Uterus (tissue), 4 donors: ENCODE measurements around the gene PCDHB11. TPM values are rescaled to one million over a fixed set of nuclear protein-coding genes. Genes with fewer than 3 reads are reported as not detected.
"Not testable (repeated sequence)": the region's sequence is repeated elsewhere in the genome, so short reads cannot be mapped to it uniquely, and the experiment has no call there.

ENCODE experiments used
- DNase-seq, 2 donors: peaks; one replicate each; pipeline ENCODE4 v3.0.0-alpha.2; 2019 to 2020
- H3K27ac ChIP-seq, 2 donors: fragments of 200-600 bp; sonication (generic); 1 replicate in 1 of 2; 2 replicates in 1 of 2; pipeline ENCODE4 v1.5.1; 2016 to 2018
- H3K27me3 ChIP-seq, 2 donors: fragments of 200-600 bp; sonication (generic); one replicate each; pipeline ENCODE4 v1.5.1; 2018 to 2019; ENCODE audit warnings: control low read depth in 1 of 2
- H3K36me3 ChIP-seq, 2 donors: fragments of 200-600 bp; sonication (generic); one replicate each; pipeline ENCODE4 v1.5.1; 2019; ENCODE audit warnings: control low read depth in 1 of 2
- H3K4me1 ChIP-seq, 2 donors: fragments of 200-600 bp; sonication (generic); one replicate each; pipeline ENCODE4 v1.5.1; 2018 to 2019; ENCODE audit warnings: control low read depth in 1 of 2
- H3K4me3 ChIP-seq, 2 donors: fragments of 200-600 bp; sonication (generic); 1 replicate in 1 of 2; 2 replicates in 1 of 2; pipeline ENCODE4 v1.5.1; 2018 to 2019; ENCODE audit warnings: mild to moderate bottlenecking in 1 of 2
- H3K9me3 ChIP-seq, 2 donors: fragments of 200-600 bp; sonication (generic); one replicate each; pipeline ENCODE4 v1.5.1; 2019; ENCODE audit warnings: control low read depth in 1 of 2
- POLR2A ChIP-seq, 2 donors: fragments of 450-650 bp; IDR thresholded peaks; one replicate each; pipeline ENCODE4 v1.6.1; 2016; ENCODE audit warnings: antibody characterized with exemption in 2 of 2, mild to moderate bottlenecking in 1 of 2, moderate library complexity in 1 of 2
- intact Hi-C: fragments of 100-400 bp; cut with DNase I; formaldehyde crosslinking; loops from one replicate; pipeline ENCODE4 v1.15.1; 2023; ENCODE audit warnings: low total_unique reads
- total RNA-seq, 4 donors: library from RNA; depleted of rRNA in 3 of 4; stranded (reverse); fragments of >200 nt in 3 of 4; gene quantifications; one replicate each; pipeline versions ENCODE4 v1.1.0 to v1.2.4, GENCODE V29; 2014 to 2023
- TF ChIP-seq, protein P1 (sequence below), 4 experiments: fragments of 200-600 bp in 2 of 4; fragments of 450-650 bp in 2 of 4; sonication (generic) in 2 of 4; IDR thresholded peaks; one replicate each; pipeline ENCODE4 v1.5.1; 2016 to 2019; ENCODE audit warnings: antibody characterized with exemption in 4 of 4, mild to moderate bottlenecking in 2 of 4, moderate library complexity in 1 of 4
- donor health status: DM: yes; HTN: yes; CAD: no.

PCDHB11 gene
- total RNA-seq, 4 donors from 2014 or later: 2.4 to 9.8 (median 6.9) TPM

DNA sequence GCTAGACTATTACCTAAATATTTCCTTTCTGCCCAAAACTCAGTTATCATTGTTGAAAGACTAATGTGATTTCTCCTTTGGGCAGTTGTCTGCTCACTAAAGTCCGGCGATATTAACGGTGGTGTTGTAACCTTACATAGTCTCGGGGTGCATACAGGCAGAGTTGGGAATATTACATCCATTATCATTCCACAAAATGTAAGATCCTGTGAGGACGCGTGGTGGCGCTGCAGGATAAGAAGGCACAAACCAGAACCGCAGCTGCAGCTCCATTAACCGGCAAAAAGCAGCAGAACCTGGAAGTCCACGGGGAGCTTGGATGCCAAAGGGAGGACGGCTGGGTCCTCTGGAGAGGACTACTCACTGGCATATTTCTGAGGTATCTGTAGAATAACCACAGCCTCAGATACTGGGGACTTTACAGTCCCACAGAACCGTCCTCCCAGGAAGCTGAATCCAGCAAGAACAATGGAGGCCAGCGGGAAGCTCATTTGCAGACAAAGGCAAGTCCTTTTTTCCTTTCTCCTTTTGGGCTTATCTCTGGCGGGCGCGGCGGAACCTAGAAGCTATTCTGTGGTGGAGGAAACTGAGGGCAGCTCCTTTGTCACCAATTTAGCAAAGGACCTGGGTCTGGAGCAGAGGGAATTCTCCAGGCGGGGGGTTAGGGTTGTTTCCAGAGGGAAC is 14.4 kb downstream of the PCDHB11 start, which contains the start of gene PCDHB13:
TSS of gene PCDHB13 (plus strand) at position 264 of the 684 bp plus-strand sequence. CDS start at position 469, 205 bp downstream.
- DNase-seq: peak; percentile 27 to 34
- H3K27me3 ChIP-seq, H3K36me3 ChIP-seq, H3K4me1 ChIP-seq, H3K27ac ChIP-seq, H3K4me3 ChIP-seq, intact Hi-C loops: not testable (repeated sequence)
- peaks cover 0 to 57% of the 10 kb centered on the region in 2 donors for H3K9me3 ChIP-seq
- TF ChIP-seq, protein P1, sequence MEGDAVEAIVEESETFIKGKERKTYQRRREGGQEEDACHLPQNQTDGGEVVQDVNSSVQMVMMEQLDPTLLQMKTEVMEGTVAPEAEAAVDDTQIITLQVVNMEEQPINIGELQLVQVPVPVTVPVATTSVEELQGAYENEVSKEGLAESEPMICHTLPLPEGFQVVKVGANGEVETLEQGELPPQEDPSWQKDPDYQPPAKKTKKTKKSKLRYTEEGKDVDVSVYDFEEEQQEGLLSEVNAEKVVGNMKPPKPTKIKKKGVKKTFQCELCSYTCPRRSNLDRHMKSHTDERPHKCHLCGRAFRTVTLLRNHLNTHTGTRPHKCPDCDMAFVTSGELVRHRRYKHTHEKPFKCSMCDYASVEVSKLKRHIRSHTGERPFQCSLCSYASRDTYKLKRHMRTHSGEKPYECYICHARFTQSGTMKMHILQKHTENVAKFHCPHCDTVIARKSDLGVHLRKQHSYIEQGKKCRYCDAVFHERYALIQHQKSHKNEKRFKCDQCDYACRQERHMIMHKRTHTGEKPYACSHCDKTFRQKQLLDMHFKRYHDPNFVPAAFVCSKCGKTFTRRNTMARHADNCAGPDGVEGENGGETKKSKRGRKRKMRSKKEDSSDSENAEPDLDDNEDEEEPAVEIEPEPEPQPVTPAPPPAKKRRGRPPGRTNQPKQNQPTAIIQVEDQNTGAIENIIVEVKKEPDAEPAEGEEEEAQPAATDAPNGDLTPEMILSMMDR (IDR thresholded peaks at IDR 0.05): peak in 1 of 4 experiments; percentile 11

DNA sequence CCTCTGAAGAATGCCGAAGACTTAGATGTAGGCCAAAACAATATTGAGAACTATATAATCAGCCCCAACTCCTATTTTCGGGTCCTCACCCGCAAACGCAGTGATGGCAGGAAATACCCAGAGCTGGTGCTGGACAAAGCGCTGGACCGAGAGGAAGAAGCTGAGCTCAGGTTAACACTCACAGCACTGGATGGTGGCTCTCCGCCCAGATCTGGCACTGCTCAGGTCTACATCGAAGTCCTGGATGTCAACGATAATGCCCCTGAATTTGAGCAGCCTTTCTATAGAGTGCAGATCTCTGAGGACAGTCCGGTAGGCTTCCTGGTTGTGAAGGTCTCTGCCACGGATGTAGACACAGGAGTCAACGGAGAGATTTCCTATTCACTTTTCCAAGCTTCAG is 15.2 kb downstream of the PCDHB11 start:
- H3K36me3 ChIP-seq, DNase-seq, intact Hi-C loops, H3K4me1 ChIP-seq, H3K27me3 ChIP-seq, H3K27ac ChIP-seq, H3K4me3 ChIP-seq: not testable (repeated sequence)
- H3K9me3 ChIP-seq: peaks cover 0 to 55% of the 10 kb centered on the region in 2 donors

DNA sequence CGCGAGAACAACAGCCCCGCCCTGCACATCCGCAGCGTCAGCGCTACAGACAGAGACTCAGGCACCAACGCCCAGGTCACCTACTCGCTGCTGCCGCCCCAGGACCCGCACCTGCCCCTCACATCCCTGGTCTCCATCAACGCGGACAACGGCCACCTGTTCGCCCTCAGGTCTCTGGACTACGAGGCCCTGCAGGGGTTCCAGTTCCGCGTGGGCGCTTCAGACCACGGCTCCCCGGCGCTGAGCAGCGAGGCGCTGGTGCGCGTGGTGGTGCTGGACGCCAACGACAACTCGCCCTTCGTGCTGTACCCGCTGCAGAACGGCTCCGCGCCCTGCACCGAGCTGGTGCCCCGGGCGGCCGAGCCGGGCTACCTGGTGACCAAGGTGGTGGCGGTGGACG is 16.1 kb downstream of the PCDHB11 start:
- H3K27me3 ChIP-seq, intact Hi-C loops, H3K4me3 ChIP-seq, DNase-seq, H3K36me3 ChIP-seq, H3K27ac ChIP-seq, H3K4me1 ChIP-seq: not testable (repeated sequence)
- H3K9me3 ChIP-seq: peaks cover 0 to 54% of the 10 kb centered on the region in 2 donors

DNA sequence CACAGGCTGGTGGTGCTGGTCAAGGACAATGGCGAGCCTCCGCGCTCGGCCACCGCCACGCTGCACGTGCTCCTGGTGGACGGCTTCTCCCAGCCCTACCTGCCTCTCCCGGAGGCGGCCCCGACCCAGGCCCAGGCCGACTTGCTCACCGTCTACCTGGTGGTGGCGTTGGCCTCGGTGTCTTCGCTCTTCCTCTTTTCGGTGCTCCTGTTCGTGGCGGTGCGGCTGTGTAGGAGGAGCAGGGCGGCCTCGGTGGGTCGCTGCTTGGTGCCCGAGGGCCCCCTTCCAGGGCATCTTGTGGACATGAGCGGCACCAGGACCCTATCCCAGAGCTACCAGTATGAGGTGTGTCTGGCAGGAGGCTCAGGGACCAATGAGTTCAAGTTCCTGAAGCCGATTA is 16.6 kb downstream of the PCDHB11 start:
- H3K27me3 ChIP-seq, H3K4me3 ChIP-seq, H3K4me1 ChIP-seq, intact Hi-C loops, H3K27ac ChIP-seq, DNase-seq, H3K36me3 ChIP-seq: not testable (repeated sequence)
- peaks cover 0 to 56% of the 10 kb centered on the region in 2 donors for H3K9me3 ChIP-seq

DNA sequence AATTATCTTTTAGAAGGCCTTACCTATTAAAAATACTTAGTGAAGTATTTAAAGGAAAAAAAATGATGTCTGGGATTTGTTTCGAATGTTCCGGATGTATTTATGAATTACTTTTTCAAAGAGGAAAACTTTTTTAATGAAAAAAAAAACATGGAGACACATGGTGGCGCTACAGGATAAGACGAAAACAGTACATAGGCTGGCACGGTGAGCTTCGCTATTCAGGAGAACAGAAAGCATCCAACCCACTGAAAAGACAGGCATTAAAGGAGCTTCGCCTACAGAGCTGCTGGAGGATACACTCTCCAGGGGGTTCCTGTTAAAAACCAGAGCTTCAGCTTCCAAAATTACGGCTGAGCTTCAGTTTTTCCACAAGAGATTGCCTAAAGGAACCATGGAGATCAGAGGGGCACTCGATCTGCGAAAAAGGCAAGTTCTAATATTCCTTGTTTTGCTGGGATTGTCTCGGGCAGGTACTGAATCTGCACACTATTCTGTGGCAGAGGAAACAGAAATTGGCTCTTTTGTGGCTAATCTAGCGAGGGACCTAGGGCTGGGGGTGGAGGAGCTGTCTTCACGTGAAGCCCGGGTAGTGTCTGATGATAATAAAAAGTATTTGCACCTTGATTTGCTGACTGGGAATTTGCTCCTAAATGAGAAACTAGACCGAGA is 23.8 kb downstream of the PCDHB11 start, which contains the start of gene PCDHB14:
TSS of gene PCDHB14 (plus strand) at position 232 of the 672 bp plus-strand sequence. CDS start at position 395, 163 bp downstream.
- peak within 1 kb of the TSS; percentile 0 to 15 for H3K4me3 ChIP-seq
- TF ChIP-seq, protein P1 (IDR thresholded peaks at IDR 0.05): no peak
- TF ChIP-seq POLR2A (IDR thresholded peaks at IDR 0.05): no peak
- peaks cover 0 to 73% of the 10 kb centered on the region in 2 donors for H3K9me3 ChIP-seq
- intact Hi-C loops: no loop called here
- H3K4me1 ChIP-seq: no peaks in the 10 kb centered on the region
- H3K36me3 ChIP-seq: no peaks in the 10 kb centered on the region
- DNase-seq: no peak
- H3K27me3 ChIP-seq: no peaks in the 10 kb centered on the region
- H3K27ac ChIP-seq: no peak within 1 kb of the TSS

DNA sequence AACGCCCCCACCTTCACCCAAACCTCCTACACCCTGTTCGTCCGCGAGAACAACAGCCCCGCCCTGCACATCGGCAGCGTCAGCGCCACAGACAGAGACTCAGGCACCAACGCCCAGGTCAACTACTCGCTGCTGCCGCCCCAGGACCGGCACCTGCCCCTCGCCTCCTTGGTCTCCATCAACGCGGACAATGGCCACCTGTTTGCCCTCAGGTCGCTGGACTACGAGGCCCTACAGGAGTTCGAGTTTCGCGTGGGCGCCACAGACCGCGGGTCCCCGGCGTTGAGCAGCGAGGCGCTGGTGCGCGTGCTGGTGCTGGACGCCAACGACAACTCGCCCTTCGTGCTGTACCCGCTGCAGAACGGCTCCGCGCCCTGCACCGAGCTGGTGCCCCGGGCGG is 25.4 kb downstream of the PCDHB11 start:
- DNase-seq, H3K27ac ChIP-seq, H3K4me1 ChIP-seq, H3K4me3 ChIP-seq, intact Hi-C loops, H3K36me3 ChIP-seq, H3K27me3 ChIP-seq: not testable (repeated sequence)
- peaks cover 0 to 70% of the 10 kb centered on the region in 2 donors for H3K9me3 ChIP-seq

DNA sequence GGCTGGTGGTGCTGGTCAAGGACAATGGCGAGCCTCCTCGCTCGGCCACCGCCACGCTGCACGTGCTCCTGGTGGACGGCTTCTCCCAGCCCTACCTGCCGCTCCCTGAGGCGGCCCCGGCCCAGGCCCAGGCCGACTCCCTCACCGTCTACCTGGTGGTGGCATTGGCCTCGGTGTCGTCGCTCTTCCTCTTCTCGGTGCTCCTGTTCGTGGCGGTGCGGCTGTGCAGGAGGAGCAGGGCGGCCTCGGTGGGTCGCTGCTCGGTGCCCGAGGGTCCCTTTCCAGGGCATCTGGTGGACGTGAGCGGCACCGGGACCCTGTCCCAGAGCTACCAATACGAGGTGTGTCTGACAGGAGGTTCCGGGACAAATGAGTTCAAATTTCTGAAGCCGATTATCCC is 26.0 kb downstream of the PCDHB11 start:
- H3K9me3 ChIP-seq: peaks cover 0 to 64% of the 10 kb centered on the region in 2 donors
- intact Hi-C loops, H3K4me3 ChIP-seq: not testable (repeated sequence)

More for the DNA sequence above, 26.0 kb downstream of the PCDHB11 start:
- H3K4me1 ChIP-seq, H3K36me3 ChIP-seq, H3K27ac ChIP-seq, DNase-seq, H3K27me3 ChIP-seq: not testable (repeated sequence)
